Natural killer cell (primary cell): ENCODE results near the gene MYCL. TPM values are rescaled to one million over a fixed set of nuclear protein-coding genes. Genes with fewer than 3 reads are reported as not detected.

Source experiments
- ATAC-seq, 3 donors: fragments of 150-1000 bp in 2 of 3; fragments of 200-7000 bp in 1 of 3; cut with Tn5 transposase; 1 replicate in 1 of 3; 2 replicates in 2 of 3; pipeline ENCODE4 v1.10.0; 2021; ENCODE audit warnings: mild to moderate bottlenecking in 2 of 3, moderate library complexity in 2 of 3
- DNase-seq, 2 donors: peaks; one replicate each; pipeline versions ENCODE4 v3.0.0 to v3.0.0-alpha.2; 2013 to 2021; ENCODE audit warnings: mixed read lengths in 1 of 2
- H3K27ac ChIP-seq: one replicate; pipeline ENCODE4 v1.5.1; 2013; ENCODE audit warnings: mild to moderate bottlenecking, low read length
- H3K27me3 ChIP-seq: one replicate; pipeline ENCODE4 v1.6.1; 2013; ENCODE audit warnings: low read length; ENCODE audit not compliant: control insufficient read depth, insufficient read depth
- H3K36me3 ChIP-seq: one replicate; pipeline ENCODE4 v1.6.1; 2013; ENCODE audit warnings: low read length; ENCODE audit not compliant: control insufficient read depth, insufficient read depth
- H3K4me1 ChIP-seq: one replicate; pipeline ENCODE4 v1.6.1; 2013; ENCODE audit warnings: low read length; ENCODE audit not compliant: control insufficient read depth, insufficient read depth
- H3K4me3 ChIP-seq: one replicate; pipeline ENCODE4 v1.5.1; 2013; ENCODE audit warnings: low read length
- H3K9me3 ChIP-seq: one replicate; pipeline ENCODE4 v1.6.1; 2013; ENCODE audit warnings: low read length; ENCODE audit not compliant: control insufficient read depth, insufficient read depth
- H3K27ac Mint-ChIP-seq, 2 donors: one replicate each; pipeline ENCODE4 v1.8.0; 2022; ENCODE audit warnings: mild to moderate bottlenecking in 2 of 2, mixed read lengths in 2 of 2, moderate library complexity in 1 of 2
- H3K27me3 Mint-ChIP-seq, 2 donors: one replicate each; pipeline ENCODE4 v1.8.0; 2022; ENCODE audit warnings: low read depth in 2 of 2, mixed read lengths in 2 of 2
- H3K36me3 Mint-ChIP-seq: one replicate; pipeline ENCODE4 v1.8.0; 2022; ENCODE audit warnings: mixed read lengths
- H3K4me1 Mint-ChIP-seq, 2 donors: one replicate each; pipeline ENCODE4 v1.8.0; 2022; ENCODE audit warnings: mixed read lengths in 2 of 2
- H3K4me3 Mint-ChIP-seq: one replicate; pipeline ENCODE4 v1.8.0; 2022; ENCODE audit warnings: mild to moderate bottlenecking, moderate library complexity, mixed read lengths
- H3K9me3 Mint-ChIP-seq, 2 donors: one replicate each; pipeline ENCODE4 v1.8.0; 2022; ENCODE audit warnings: mixed read lengths in 2 of 2
- WGBS: methylation state at CpG from one replicate; pipeline ENCODE4 v1.1.7; 2013; ENCODE audit warnings: missing lambda C conversion rate; ENCODE audit not compliant: insufficient coverage; 5-methylcytosine and 5-hydroxymethylcytosine counted together
- intact Hi-C: fragments of 100-400 bp; cut with micrococcal nuclease; formaldehyde crosslinking; loops from one replicate; pipeline ENCODE4 v1.14.2; 2022
- total RNA-seq, 4 donors: library from RNA; stranded (reverse); fragments of 120-200 nt in 1 of 4; gene quantifications; one replicate each; pipeline versions ENCODE4 v1.2.3 to v1.2.4, GENCODE V29; 2013 to 2022
- TF ChIP-seq, protein P1 (sequence below): fragments of 200-600 bp; IDR thresholded peaks from one replicate; pipeline ENCODE4 v1.8.0; 2022; ENCODE audit warnings: antibody characterized with exemption

MYCL gene
- total RNA-seq, 3 donors from 2014 or later (not counting 1 experiment from before 2014, with no cell fraction given): 0.70 to 1.9 (median 0.92) TPM

DNA sequence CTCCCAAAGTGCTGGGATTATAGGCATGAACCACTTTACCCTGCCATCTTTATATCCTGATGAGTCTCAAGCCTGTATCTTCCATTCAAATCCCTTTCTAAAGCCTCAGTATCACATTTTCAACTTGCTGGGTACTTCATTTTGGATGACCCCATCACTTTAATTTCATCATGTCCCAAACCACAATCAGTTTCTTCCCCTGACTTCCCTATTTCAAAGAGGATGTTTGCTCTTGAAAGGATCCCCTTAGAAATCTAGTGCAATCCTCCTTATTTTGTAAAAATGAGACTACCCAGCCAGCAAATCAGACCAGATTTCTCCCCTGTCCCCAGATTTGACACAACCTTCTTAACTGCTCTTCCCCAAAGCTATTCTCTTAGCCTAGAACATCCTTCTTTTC lies 11.4 kb downstream of the MYCL start:
- TF ChIP-seq, protein P1, sequence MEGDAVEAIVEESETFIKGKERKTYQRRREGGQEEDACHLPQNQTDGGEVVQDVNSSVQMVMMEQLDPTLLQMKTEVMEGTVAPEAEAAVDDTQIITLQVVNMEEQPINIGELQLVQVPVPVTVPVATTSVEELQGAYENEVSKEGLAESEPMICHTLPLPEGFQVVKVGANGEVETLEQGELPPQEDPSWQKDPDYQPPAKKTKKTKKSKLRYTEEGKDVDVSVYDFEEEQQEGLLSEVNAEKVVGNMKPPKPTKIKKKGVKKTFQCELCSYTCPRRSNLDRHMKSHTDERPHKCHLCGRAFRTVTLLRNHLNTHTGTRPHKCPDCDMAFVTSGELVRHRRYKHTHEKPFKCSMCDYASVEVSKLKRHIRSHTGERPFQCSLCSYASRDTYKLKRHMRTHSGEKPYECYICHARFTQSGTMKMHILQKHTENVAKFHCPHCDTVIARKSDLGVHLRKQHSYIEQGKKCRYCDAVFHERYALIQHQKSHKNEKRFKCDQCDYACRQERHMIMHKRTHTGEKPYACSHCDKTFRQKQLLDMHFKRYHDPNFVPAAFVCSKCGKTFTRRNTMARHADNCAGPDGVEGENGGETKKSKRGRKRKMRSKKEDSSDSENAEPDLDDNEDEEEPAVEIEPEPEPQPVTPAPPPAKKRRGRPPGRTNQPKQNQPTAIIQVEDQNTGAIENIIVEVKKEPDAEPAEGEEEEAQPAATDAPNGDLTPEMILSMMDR: no peak
- no peaks in the 10 kb centered on the region for H3K27me3 ChIP-seq
- no peaks in the 10 kb centered on the region for H3K36me3 ChIP-seq
- intact Hi-C loops: no loop called here
- H3K4me3 ChIP-seq: no peak overlapping the region
- no peaks in the 10 kb centered on the region for H3K4me1 Mint-ChIP-seq
- no peak for ATAC-seq
- H3K36me3 Mint-ChIP-seq: no peaks in the 10 kb centered on the region
- DNase-seq: no peak
- no peaks in the 10 kb centered on the region for H3K9me3 ChIP-seq
- H3K27ac ChIP-seq: no peak overlapping the region
- H3K4me3 Mint-ChIP-seq: no peak overlapping the region
- H3K27me3 Mint-ChIP-seq: peaks cover 17 to 31% of the 10 kb centered on the region in 2 donors
- no peaks in the 10 kb centered on the region for H3K9me3 Mint-ChIP-seq
- no peaks in the 10 kb centered on the region for H3K4me1 ChIP-seq
- H3K27ac Mint-ChIP-seq: no peak overlapping the region

DNA sequence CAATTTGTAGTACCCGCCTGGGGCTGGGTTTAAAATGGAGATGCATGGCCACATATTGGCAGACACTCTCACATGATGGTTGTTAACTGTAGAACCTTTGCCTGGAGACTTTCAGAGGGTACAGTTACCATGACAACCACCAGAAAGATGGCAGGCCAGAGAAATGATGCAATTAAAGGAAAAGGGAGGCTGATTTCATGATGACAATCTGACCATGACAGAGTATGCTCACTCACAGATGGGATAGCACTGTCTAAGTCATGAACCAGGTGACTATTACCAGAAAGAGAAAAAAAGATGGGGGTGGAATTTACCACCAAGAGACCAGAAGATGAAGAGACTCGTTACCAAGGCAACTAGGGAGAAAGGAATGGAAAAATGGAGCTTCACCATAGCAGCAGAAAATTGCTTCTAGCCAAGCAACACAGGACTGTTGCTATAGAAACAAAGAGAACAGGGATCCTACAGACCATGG lies 14.9 kb downstream of the MYCL start:
- Mint-ChIP-seq H3K27me3 (peaks cover 5 to 7% of the 10 kb centered on the region in 2 donors), H3K4me1 (peaks cover 16% of the 10 kb centered on the region in 2 donors), H3K9me3 (no peaks in the 10 kb centered on the region), H3K36me3 (no peaks in the 10 kb centered on the region), H3K27ac (no peak overlapping the region), H3K4me3 (no peak overlapping the region)
- H3K9me3 ChIP-seq: no peaks in the 10 kb centered on the region
- intact Hi-C loops: no loop called here
- TF ChIP-seq, protein P1: no peak
- H3K4me1 ChIP-seq: peaks cover 13% of the 10 kb centered on the region
- no peak overlapping the region for H3K27ac ChIP-seq
- no peaks in the 10 kb centered on the region for H3K36me3 ChIP-seq
- DNase-seq (no peak), ATAC-seq (no peak)
- no peaks in the 10 kb centered on the region for H3K27me3 ChIP-seq
- WGBS: 92% methylated on average over 2 of the region's 2 CpGs
- H3K4me3 ChIP-seq: no peak overlapping the region

GRCh38 chr1:39885516-39885915 lies 16.2 kb downstream of the MYCL start:
- no peak for DNase-seq
- Histone ChIP-seq H3K9me3 (no peaks in the 10 kb centered on the region), H3K4me3 (no peak overlapping the region), H3K27ac (no peak overlapping the region), H3K36me3 (no peaks in the 10 kb centered on the region), H3K27me3 (no peaks in the 10 kb centered on the region), H3K4me1 (peaks cover 13% of the 10 kb centered on the region)
- Mint-ChIP-seq H3K27me3 (peaks cover 4% of the 10 kb centered on the region in 2 donors), H3K4me1 (peaks cover 21 to 23% of the 10 kb centered on the region in 2 donors), H3K36me3 (no peaks in the 10 kb centered on the region), H3K27ac (no peak overlapping the region), H3K9me3 (no peaks in the 10 kb centered on the region), H3K4me3 (peak overlapping the region; percentile 10)
- TF ChIP-seq, protein P1: no peak
- no peak for ATAC-seq
- intact Hi-C loops: no loop called here
- 93% methylated on average over 4 of the region's 5 CpGs for WGBS

- Mint-ChIP-seq H3K4me3 (peak overlapping the region; percentile 96), H3K27ac (peak overlapping the region in 1 of 2 donors; percentile 87), H3K27me3 (no peaks in the 10 kb centered on the region), H3K4me1 (peaks cover 21 to 33% of the 10 kb centered on the region in 2 donors), H3K9me3 (no peaks in the 10 kb centered on the region), H3K36me3 (no peaks in the 10 kb centered on the region)
- Histone ChIP-seq H3K9me3 (no peaks in the 10 kb centered on the region), H3K27me3 (no peaks in the 10 kb centered on the region), H3K4me3 (no peak overlapping the region), H3K27ac (no peak overlapping the region), H3K36me3 (no peaks in the 10 kb centered on the region), H3K4me1 (peaks cover 13% of the 10 kb centered on the region)
- DNase-seq: no peak
- intact Hi-C loops: no loop called here
- no peak for ATAC-seq
- WGBS: 94% methylated on average over 2 of the region's 2 CpGs
- TF ChIP-seq, protein P1: no peak
Observed at GRCh38 chr1:39882152-39882551, 19.6 kb downstream of the MYCL start.
